D721Med (cell line): ENCODE measurements around the gene FCN3.
A peak's percentile ranks its signal among the peaks of the same experiment; 100 is the strongest.

Experiments
- DNase-seq: peaks from one replicate; pipeline ENCODE4 v3.0.0; 2011; ENCODE audit warnings: low spot score; ENCODE audit not compliant: insufficient read length
- FAIRE-seq: peaks from 2 replicates; lab custom pipeline; 2011; peaks lifted over from hg19 to GRCh38; lab: Jason Lieb, UNC
- TF ChIP-seq, protein P1 (sequence below): IDR thresholded peaks from 2 replicates; pipeline ENCODE4 v1.5.1; 2012; ENCODE audit warnings: mild to moderate bottlenecking, control low read depth; ENCODE audit not compliant: insufficient read depth; ENCODE audit errors: missing control alignments

FCN3 gene

DNA sequence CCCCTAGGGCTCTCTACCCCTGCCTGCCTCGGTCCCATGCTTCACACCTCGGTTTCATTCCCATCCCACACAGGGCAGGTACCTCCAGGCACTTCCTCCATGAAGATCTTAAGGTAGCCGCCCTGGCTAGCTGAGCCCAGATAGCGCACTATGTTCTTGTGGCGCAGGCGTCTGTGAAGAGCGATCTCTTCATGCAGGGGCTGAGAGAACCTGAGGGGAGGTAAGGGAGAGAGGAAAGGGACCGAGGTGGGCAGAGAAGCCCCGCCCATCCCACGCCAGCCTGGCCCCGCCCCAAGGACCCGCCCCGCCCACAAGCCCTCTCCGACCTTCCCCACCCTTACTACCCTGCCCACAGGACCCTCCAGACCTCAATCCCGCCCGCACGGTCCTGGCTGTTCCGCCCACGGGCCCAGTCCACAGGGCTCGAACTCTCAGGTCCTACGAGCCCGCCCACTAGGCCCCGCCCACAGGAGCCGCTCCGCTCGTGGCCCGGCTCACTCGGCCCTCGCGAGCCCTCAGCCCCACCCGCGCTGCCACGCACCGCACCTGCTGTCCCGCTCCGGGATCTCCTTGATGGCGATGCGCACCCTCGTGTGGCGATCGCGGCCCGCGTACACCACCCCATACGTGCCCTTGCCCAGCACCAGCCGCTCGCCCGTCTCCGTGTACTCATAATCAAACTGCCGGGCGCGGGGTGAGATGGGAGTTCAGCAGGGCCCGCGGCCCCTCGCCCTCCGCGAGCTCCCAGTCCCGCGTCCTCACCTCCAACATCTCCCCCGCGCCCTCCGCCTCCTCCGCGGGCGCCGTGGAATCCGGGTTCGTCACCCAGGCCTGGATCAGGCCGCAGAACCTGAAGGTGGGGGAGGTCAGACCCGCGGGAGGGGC lies 14.2 kb downstream of the FCN3 start:
- no peak for DNase-seq
- FAIRE-seq, result no peak
- TF ChIP-seq, protein P1, sequence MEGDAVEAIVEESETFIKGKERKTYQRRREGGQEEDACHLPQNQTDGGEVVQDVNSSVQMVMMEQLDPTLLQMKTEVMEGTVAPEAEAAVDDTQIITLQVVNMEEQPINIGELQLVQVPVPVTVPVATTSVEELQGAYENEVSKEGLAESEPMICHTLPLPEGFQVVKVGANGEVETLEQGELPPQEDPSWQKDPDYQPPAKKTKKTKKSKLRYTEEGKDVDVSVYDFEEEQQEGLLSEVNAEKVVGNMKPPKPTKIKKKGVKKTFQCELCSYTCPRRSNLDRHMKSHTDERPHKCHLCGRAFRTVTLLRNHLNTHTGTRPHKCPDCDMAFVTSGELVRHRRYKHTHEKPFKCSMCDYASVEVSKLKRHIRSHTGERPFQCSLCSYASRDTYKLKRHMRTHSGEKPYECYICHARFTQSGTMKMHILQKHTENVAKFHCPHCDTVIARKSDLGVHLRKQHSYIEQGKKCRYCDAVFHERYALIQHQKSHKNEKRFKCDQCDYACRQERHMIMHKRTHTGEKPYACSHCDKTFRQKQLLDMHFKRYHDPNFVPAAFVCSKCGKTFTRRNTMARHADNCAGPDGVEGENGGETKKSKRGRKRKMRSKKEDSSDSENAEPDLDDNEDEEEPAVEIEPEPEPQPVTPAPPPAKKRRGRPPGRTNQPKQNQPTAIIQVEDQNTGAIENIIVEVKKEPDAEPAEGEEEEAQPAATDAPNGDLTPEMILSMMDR, result no peak

DNA sequence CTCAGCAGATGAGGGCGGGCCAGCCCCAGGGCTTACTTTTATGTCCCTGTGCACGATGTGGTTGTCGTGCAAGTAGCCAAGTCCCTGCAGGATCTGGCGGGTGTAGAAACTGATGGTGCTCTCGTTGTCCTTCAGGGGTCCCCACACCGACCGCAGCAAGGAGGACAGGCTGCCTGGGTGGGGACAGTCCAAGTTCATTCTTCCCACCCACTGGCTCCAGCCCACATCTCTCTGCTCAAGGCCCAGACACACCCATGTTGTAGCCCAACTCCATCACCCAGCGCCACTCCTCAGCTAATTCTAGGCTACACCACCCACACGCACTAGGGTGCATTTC lies 14.8 kb downstream of the FCN3 start:
- TF ChIP-seq, protein P1, result no peak
- FAIRE-seq, result no peak
- no peak for DNase-seq

DNA sequence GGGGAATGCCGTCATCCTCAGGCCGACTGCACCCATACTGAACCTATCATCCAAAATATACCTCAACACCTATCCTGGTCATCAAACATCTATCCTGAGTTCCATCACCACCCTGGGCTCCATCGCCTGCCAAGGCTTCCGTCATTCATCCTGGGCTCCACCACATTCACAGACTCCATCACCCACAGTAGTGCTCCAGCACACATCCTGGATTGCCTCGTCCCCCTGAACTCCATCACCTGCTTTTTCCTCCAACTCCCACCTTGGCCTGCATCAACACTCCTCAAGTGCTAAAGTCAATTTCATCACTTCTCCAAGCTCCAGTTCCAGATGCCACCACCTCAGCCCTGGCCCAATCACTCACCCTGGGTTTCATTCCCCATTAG lies 15.7 kb downstream of the FCN3 start:
- FAIRE-seq (no peak), DNase-seq (no peak)
- TF ChIP-seq, protein P1, result no peak

DNA sequence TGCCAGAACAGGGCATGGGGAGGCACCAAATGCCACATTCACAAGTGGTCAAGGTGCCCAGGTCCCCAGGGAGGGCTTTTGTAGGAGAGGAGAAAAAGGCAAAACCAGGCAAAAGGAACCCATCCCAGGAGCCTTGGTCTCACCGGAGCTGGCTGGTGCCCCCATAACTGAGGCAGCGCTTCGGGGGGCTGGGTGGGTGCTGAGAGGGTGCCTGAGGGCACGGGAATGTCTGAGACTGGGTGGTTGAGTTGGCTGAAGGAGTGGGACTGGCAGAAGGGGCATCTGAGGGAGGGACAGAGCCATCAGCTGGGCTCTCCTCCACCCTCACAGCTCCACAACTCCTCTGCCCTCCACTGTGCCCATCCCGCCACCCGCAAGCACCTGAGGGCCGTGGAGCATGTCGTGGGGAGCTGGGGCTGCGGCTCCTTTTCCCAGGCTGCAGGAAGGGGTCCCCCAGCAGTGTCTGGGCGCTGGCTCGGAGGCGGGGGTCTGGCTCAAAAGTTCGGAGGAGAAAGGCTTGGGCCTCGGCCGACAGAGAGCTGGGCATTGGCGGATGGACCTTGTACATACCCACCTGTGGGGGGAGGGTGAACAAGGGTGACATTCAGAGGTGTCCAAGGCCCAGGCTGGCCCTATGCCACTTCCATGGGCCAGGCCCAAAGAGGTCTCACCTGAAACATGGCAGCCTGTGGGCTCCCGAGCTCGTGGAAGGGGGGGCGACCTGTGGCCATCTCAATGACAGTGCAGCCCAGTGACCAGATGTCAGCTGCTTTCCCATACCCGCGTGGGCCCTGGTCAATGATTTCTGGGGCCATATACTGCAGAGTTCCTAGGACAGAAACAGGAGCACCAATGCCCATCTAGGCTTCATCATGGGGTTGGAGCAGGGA lies 16.3 kb downstream of the FCN3 start:
- no peak for FAIRE-seq

DNA sequence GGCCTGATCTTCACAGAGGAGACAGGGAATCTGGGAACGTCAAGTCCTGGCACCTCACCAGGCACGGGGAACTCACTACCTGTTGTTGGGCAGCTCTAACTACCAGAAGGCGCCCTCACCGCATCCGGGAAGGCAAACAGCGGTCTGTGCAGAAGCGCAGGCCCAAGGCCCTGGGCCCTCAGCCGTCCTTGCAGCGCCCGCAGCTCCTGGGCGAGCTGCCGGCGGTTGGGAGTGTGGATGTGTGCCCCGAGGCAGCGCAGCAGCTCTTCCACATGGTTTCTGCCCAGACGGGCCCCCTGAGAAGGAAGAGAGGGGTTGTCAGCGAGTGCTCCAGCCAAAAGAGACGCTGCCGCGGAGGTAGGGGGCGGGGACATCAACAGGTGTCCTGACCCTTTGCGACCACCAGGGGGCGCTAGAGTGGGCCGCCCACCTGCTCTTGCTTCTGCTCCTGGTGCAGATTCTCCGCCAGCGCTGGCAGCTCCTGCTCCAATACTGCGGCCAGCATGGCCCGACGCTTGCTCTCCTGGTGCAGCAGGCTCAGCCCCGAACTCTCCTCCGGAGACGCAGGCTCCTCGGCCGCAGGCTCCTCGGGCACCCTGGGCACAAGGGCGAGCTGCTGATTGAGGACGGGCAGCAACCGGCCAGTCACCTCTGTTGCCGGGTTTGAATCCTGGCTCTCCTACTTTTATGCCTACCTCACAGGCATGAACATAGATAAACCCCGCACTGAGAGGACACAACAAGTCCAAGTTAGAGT lies 17.2 kb downstream of the FCN3 start:
- TF ChIP-seq, protein P1, result peak; percentile 75
- DNase-seq (peak; percentile 69), FAIRE-seq (no peak)

More for the DNA sequence above, 16.3 kb downstream of the FCN3 start:
- no peak for DNase-seq
- TF ChIP-seq, protein P1, result no peak

DNA sequence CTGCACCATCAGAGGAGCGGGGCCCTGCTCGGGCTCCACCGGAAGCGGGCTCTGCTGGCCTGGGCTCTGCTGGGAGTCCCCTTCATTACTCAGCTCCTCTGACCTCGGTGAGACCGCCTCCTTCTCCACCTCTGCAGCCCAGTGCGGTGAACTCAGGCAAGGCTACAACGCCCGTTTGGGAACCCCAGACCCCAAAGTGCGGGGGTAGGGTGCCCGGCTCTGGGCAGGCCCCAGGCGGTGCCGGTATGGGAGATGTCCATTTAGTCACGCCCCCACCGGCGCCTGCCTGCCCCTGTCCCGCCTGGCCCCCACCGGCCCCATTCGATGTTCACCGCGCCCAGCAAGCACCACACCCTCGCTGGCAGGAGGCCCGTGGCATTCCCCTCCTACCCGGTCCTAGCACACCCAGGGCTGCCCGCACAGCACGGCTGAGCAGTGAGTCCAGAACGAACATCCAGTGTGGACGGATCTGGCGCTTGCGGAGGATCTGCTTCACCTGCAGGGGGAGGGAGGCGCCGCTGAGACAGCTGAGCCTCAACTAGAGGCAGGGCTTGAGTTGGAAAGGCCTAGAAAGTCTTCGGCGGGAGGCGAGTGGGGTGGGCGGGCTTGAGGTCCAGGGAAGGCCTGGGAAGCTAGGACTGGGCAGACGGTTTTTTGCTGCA lies 17.9 kb downstream of the FCN3 start:
- TF ChIP-seq, protein P1, result no peak
- DNase-seq (no peak), FAIRE-seq (no peak)
